Cardiac muscle cell (in vitro differentiated cells and primary cell): ENCODE results near the gene KIAA0825. TPM values are rescaled to one million over a fixed set of nuclear protein-coding genes. Genes with fewer than 3 reads are reported as not detected.

Experiments
- DNase-seq, 2 donors: peaks; one replicate each; pipeline versions ENCODE4 v3.0.0 to v3.0.0-alpha.2; 2010 to 2017; ENCODE audit warnings: low read depth in 1 of 2, low spot score in 1 of 2
- H3K27ac ChIP-seq: fragments of 200-600 bp; sonication (generic); 2 replicates; pipeline ENCODE4 v1.5.1; 2016
- H3K27me3 ChIP-seq: fragments of 200-600 bp; sonication (generic); 2 replicates; pipeline ENCODE4 v1.6.0; 2016; ENCODE audit warnings: control low read depth
- H3K36me3 ChIP-seq: fragments of 200-600 bp; sonication (generic); 2 replicates; pipeline ENCODE4 v1.5.1; 2016; ENCODE audit warnings: control low read depth
- H3K4me1 ChIP-seq: fragments of 200-600 bp; sonication (generic); 2 replicates; pipeline ENCODE4 v1.8.1; 2017; ENCODE audit warnings: low read depth, mild to moderate bottlenecking, mixed run types
- H3K4me3 ChIP-seq: fragments of 200-600 bp; sonication (generic); 2 replicates; pipeline ENCODE4 v1.5.1; 2016; ENCODE audit warnings: mild to moderate bottlenecking
- H3K9me3 ChIP-seq: fragments of 200-600 bp; sonication (generic); 2 replicates; pipeline ENCODE4 v1.5.1; 2017; ENCODE audit warnings: low read depth, mild to moderate bottlenecking, control low read depth
- polyA plus RNA-seq: library from polyadenylated mRNA; unstranded; fragments of >200 nt; fragmentation: Nextera tagmentation; extraction: Ambion mirVana; gene quantifications from 2 replicates; pipeline ENCODE4 v1.2.1, GENCODE V29; 2016
- total RNA-seq: library from RNA; depleted of rRNA; stranded (reverse); fragments of >200 nt; gene quantifications from 2 replicates; pipeline ENCODE4 v1.2.3, GENCODE V29; 2016
- TF ChIP-seq, protein P1 (sequence below): IDR thresholded peaks from 2 replicates; pipeline ENCODE4 v1.5.1; 2012; ENCODE audit warnings: low read depth, mild to moderate bottlenecking, low read length

The KIAA0825 gene
- total and polyA plus RNA-seq, 2 experiments from 2014 or later: 1.5 to 2.1 TPM

- Histone ChIP-seq H3K27me3 (no peaks in the 10 kb centered on the region), H3K27ac (no peak overlapping the region), H3K9me3 (no peaks in the 10 kb centered on the region), H3K4me3 (no peak overlapping the region), H3K36me3 (no peaks in the 10 kb centered on the region), H3K4me1 (no peaks in the 10 kb centered on the region)
- no peak for DNase-seq
- TF ChIP-seq, protein P1, sequence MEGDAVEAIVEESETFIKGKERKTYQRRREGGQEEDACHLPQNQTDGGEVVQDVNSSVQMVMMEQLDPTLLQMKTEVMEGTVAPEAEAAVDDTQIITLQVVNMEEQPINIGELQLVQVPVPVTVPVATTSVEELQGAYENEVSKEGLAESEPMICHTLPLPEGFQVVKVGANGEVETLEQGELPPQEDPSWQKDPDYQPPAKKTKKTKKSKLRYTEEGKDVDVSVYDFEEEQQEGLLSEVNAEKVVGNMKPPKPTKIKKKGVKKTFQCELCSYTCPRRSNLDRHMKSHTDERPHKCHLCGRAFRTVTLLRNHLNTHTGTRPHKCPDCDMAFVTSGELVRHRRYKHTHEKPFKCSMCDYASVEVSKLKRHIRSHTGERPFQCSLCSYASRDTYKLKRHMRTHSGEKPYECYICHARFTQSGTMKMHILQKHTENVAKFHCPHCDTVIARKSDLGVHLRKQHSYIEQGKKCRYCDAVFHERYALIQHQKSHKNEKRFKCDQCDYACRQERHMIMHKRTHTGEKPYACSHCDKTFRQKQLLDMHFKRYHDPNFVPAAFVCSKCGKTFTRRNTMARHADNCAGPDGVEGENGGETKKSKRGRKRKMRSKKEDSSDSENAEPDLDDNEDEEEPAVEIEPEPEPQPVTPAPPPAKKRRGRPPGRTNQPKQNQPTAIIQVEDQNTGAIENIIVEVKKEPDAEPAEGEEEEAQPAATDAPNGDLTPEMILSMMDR: no peak
Observed at GRCh38 chr5:94526706-94527105, 91.7 kb downstream of the KIAA0825 start.

DNA sequence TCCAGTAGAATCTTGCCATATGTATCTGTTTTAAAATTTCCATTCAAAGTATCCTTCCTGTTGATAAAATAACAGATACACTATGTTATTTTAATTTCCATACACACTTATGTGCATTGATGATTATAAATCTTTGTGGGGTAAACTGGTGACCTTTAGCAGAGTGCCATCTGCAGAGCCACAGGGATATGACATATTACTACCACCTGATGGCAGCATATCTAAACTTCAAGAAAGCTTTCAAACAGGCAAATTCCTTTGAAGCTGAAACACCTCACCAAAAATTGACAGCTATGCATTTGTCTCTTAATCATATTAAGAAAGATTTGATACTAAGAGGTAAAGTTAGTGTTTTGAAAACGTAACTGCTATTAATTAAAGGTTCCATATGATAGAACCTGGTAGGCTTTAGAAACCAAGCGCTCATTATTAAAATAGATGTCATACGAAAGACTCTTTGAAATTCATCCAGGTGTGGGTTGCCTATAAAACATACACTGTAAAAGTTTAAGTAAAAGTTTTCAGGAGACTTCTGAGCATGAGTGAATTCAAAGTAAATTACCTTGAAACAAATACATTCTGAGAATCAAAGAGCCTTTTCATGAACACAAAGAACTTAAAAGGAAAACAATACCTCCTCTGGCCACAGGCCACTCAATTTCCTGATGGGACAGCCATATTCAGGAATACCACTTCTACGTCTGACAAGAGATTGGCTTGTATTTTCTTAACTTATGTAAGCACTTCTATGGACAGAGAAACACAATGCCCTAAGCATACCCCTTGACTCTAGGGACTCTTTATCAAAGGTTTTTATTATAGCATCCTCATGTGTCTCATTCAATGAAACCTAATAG lies 93.3 kb downstream of the KIAA0825 start:
- H3K4me1 ChIP-seq: no peaks in the 10 kb centered on the region
- TF ChIP-seq, protein P1: peak; percentile 54
- no peaks in the 10 kb centered on the region for H3K9me3 ChIP-seq
- H3K36me3 ChIP-seq: no peaks in the 10 kb centered on the region
- DNase-seq: peak; percentile 44 to 51
- no peak overlapping the region for H3K4me3 ChIP-seq
- no peak overlapping the region for H3K27ac ChIP-seq
- H3K27me3 ChIP-seq: no peaks in the 10 kb centered on the region

GRCh38 chr5:94523018-94523417 lies 95.4 kb downstream of the KIAA0825 start:
- DNase-seq: no peak
- no peaks in the 10 kb centered on the region for H3K4me1 ChIP-seq
- TF ChIP-seq, protein P1: no peak
- no peaks in the 10 kb centered on the region for H3K9me3 ChIP-seq
- H3K27me3 ChIP-seq: no peaks in the 10 kb centered on the region
- H3K27ac ChIP-seq: no peak overlapping the region
- H3K4me3 ChIP-seq: no peak overlapping the region
- no peaks in the 10 kb centered on the region for H3K36me3 ChIP-seq

- Histone ChIP-seq H3K27me3 (no peaks in the 10 kb centered on the region), H3K4me1 (no peaks in the 10 kb centered on the region), H3K27ac (no peak overlapping the region), H3K4me3 (no peak overlapping the region), H3K9me3 (no peaks in the 10 kb centered on the region), H3K36me3 (no peaks in the 10 kb centered on the region)
- TF ChIP-seq, protein P1: no peak
- no peak for DNase-seq
Observed at GRCh38 chr5:94522117-94522516, 96.3 kb downstream of the KIAA0825 start.

DNA sequence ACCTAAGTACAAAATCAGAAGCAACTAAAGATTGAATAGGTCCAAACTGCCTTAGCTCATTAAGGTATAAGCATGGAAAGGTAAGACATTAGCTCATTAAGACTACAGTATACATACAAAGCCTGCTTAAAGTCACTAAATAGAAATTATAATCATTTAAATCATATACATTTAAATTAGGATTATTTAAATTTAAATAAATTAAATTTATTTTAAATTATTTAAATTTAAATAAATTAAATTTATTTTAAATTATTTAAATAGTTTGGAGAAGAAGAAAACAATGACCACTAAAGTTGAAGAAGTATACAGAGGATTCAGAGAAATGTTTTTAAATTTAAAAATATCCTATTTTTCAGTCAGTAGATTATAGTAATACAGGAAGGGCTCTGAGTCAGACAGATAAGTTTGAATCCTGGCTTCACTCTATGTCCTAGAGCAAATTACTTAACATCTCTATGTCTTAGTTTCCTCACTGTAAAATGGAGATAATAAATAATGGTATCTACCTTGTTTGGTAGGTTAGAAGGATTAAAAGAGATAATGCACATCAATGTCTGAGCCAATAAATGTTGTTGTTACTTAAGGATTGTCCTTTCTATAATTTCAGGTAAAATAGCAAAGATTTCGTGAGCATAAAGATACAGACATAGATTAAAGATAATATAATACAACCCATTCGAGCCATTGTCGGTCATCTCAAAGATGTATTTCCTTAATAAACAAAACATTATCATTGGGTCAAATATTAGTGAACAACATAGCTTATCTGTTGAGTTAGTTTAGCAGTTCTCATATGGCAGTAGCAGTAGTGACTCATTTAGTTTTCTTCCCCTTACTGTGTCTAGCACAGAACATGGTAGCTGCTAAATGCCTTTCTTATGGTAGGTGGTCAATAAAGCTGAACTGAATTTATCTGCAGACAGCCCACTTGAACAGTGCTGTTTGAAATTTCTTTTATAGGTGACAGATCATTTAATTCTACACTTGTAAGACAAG lies 100.6 kb downstream of the KIAA0825 start:
- Histone ChIP-seq H3K9me3 (no peaks in the 10 kb centered on the region), H3K36me3 (no peaks in the 10 kb centered on the region), H3K27ac (no peak overlapping the region), H3K27me3 (no peaks in the 10 kb centered on the region), H3K4me3 (no peak overlapping the region), H3K4me1 (no peaks in the 10 kb centered on the region)
- TF ChIP-seq, protein P1: no peak
- DNase-seq: peak in 1 of 2 donors; percentile 42
